Measurements from ENCODE around the gene TAB2. TPM values are rescaled to one million over a fixed set of nuclear protein-coding genes. Genes with fewer than 3 reads are reported as not detected.

The TAB2 gene
- total RNA-seq, 1 experiment from 2014 or later, result 56.7 TPM

DNA sequence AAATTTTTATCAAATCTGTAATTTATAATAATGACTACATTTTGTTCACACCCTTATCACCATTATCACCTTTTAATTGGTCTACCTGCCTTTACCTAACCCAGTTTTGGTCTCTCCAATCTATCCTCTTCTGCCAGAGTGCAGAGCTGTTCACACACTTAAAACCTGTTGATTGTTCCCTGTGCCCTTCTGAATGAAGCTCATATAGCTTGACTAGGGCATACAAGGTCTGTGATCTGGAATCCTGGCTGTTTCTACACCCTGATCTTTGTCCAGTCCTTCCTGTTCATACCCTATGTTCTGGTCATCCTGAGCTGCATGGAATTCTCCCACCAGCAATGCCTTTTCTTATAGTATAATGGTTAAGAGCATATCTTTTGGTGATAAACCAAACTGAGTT, 53.6 kb downstream of the TAB2 start:
- DNase-seq (ENCODE audit: low read depth, low spot score), result no peak
- Histone ChIP-seq H3K9ac (ENCODE audit: low read length) (no peak overlapping the region), H3K27ac (ENCODE audit: low read depth, low read length) (no peak overlapping the region), H3K79me2 (ENCODE audit: insufficient read depth, low read length) (peaks cover 44% of the 10 kb centered on the region), H3K9me2 (ENCODE audit: insufficient read depth) (no peaks in the 10 kb centered on the region), H3K4me1 (ENCODE audit: control insufficient read depth in 1 of 2, insufficient read depth in 2 of 2, low read length in 2 of 2) (no peaks in the 10 kb centered on the region), H3K4me2 (ENCODE audit: low read length) (no peak overlapping the region), H3K36me3 (ENCODE audit: control insufficient read depth in 1 of 2, insufficient read depth in 2 of 2, low read length in 2 of 2) (no peaks in the 10 kb centered on the region), H3K4me3 (replicated peaks in 1 of 2; ENCODE audit: low read depth in 1 of 2, low read length in 2 of 2) (no peak overlapping the region), H3K9me3 (ENCODE audit: control insufficient read depth in 1 of 2, insufficient read depth in 1 of 2, low read depth in 1 of 2, low read length in 2 of 2) (no peaks in the 10 kb centered on the region), H2AFZ (ENCODE audit: low read depth, low read length, poor library complexity, severe bottlenecking) (no peak overlapping the region), H4K20me1 (ENCODE audit: insufficient read depth) (peaks cover 4% of the 10 kb centered on the region; the same call in 1 of the 2 replicates), H3K27me3 (ENCODE audit: insufficient read depth, low read length) (no peaks in the 10 kb centered on the region)
- POLR2A ChIA-PET, result no interaction called here
- RAD21 ChIA-PET (ENCODE audit: low non-redundant PET in 1 of 2, low total read pairs in 2 of 2, uncharacterized antibody in 2 of 2, unreplicated experiment in 2 of 2), result interaction anchor here in 1 of 2 experiments (0.6 kb wide), 1 partner anchor 36 kb away, joined by 4 read pairs; no protein-coding TSS in a partner anchor
- CTCF ChIA-PET, result no interaction called here
- intact Hi-C loops (cut with micrococcal nuclease), result no loop called here
- no peak for TF ChIP-seq ELF1 (IDR thresholded peaks at IDR 0.05; ENCODE audit: borderline replicate concordance, low read depth)
- BruUV-seq (replicated peaks), result no TSS peak
- ATAC-seq, result no peak

DNA sequence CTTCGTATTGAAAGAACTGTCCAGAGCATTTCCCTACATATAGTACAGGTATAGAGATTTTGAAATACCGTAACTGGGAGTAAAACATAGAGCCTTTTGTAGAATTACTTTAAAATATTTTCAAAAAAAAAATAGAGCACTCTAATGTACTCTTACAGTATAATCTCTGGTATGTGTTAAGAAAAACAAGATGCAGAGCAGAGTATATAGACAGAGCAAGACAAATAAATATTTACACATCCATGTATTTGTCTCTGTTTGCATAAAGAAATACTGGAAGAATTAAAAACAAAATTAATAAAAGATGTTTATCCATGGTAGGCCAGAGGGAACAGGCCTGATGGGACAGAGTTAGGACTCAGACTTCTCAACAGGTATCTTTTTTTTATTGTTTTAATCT, 54.5 kb downstream of the TAB2 start:
- H3K9me2 ChIP-seq (ENCODE audit: insufficient read depth), result no peaks in the 10 kb centered on the region
- DNase-seq (ENCODE audit: low read depth, low spot score) (no peak), ATAC-seq (no peak)
- BruUV-seq (replicated peaks), result no TSS peak
- no peaks in the 10 kb centered on the region for H3K9me3 ChIP-seq (ENCODE audit: control insufficient read depth in 1 of 2, insufficient read depth in 1 of 2, low read depth in 1 of 2, low read length in 2 of 2)
- H3K4me1 ChIP-seq (ENCODE audit: control insufficient read depth in 1 of 2, insufficient read depth in 2 of 2, low read length in 2 of 2), result no peaks in the 10 kb centered on the region
- POLR2A ChIA-PET, result no interaction called here
- H3K4me2 ChIP-seq (ENCODE audit: low read length), result no peak overlapping the region
- RAD21 ChIA-PET (ENCODE audit: low non-redundant PET in 1 of 2, low total read pairs in 2 of 2, uncharacterized antibody in 2 of 2, unreplicated experiment in 2 of 2), result no interaction called here
- H4K20me1 ChIP-seq (ENCODE audit: insufficient read depth), result no peaks in the 10 kb centered on the region
- intact Hi-C loops (cut with micrococcal nuclease), result no loop called here
- no peaks in the 10 kb centered on the region for H3K36me3 ChIP-seq (ENCODE audit: control insufficient read depth in 1 of 2, insufficient read depth in 2 of 2, low read length in 2 of 2)
- H3K79me2 ChIP-seq (ENCODE audit: insufficient read depth, low read length), result peaks cover 40% of the 10 kb centered on the region
- CTCF ChIA-PET, result no interaction called here
- H3K27ac ChIP-seq (ENCODE audit: low read depth, low read length), result no peak overlapping the region
- no peak overlapping the region for H3K9ac ChIP-seq (ENCODE audit: low read length)
- TF ChIP-seq, protein P1, sequence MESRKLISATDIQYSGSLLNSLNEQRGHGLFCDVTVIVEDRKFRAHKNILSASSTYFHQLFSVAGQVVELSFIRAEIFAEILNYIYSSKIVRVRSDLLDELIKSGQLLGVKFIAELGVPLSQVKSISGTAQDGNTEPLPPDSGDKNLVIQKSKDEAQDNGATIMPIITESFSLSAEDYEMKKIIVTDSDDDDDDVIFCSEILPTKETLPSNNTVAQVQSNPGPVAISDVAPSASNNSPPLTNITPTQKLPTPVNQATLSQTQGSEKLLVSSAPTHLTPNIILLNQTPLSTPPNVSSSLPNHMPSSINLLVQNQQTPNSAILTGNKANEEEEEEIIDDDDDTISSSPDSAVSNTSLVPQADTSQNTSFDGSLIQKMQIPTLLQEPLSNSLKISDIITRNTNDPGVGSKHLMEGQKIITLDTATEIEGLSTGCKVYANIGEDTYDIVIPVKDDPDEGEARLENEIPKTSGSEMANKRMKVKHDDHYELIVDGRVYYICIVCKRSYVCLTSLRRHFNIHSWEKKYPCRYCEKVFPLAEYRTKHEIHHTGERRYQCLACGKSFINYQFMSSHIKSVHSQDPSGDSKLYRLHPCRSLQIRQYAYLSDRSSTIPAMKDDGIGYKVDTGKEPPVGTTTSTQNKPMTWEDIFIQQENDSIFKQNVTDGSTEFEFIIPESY (IDR thresholded peaks at IDR 0.05; ENCODE audit: extremely low read depth, insufficient replicate concordance, low read length), result no peak
- TF ChIP-seq, protein P2, sequence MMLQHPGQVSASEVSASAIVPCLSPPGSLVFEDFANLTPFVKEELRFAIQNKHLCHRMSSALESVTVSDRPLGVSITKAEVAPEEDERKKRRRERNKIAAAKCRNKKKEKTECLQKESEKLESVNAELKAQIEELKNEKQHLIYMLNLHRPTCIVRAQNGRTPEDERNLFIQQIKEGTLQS (IDR thresholded peaks at IDR 0.05), result no peak
- TF ChIP-seq ZNF274 (IDR thresholded peaks at IDR 0.05; ENCODE audit: low read depth, low read length) (no peak), SP1 (IDR thresholded peaks at IDR 0.05; ENCODE audit: low read depth) (no peak), POLR2A (IDR thresholded peaks at IDR 0.05; ENCODE audit: borderline replicate concordance, extremely low read depth, insufficient read depth, insufficient read length) (no peak), TCF7L2 (IDR thresholded peaks at IDR 0.05; ENCODE audit: borderline replicate concordance, extremely low read depth, insufficient read depth, insufficient read length) (no peak), EZH2 (IDR thresholded peaks at IDR 0.05) (no peak), CEBPB (IDR thresholded peaks at IDR 0.05; ENCODE audit: low read depth) (no peak), SRF (IDR thresholded peaks at IDR 0.05; ENCODE audit: low read depth) (no peak), SIN3A (IDR thresholded peaks at IDR 0.05; ENCODE audit: low read depth) (no peak), EZH2phosphoT487 (IDR thresholded peaks at IDR 0.05; ENCODE audit: borderline replicate concordance) (no peak), RAD21 (IDR thresholded peaks at IDR 0.05; ENCODE audit: low read depth) (no peak), JUND (IDR thresholded peaks at IDR 0.05) (no peak), ZFX (IDR thresholded peaks at IDR 0.05) (no peak), FOSL1 (IDR thresholded peaks at IDR 0.05; ENCODE audit: low read depth) (no peak), CBX3 (IDR thresholded peaks at IDR 0.05; ENCODE audit: low read depth) (no peak), EGR1 (IDR thresholded peaks at IDR 0.05; ENCODE audit: low read depth) (no peak)
- TF ChIP-seq, protein P3, sequence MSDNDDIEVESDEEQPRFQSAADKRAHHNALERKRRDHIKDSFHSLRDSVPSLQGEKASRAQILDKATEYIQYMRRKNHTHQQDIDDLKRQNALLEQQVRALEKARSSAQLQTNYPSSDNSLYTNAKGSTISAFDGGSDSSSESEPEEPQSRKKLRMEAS (IDR thresholded peaks at IDR 0.05), result no peak
- no peak overlapping the region for H2AFZ ChIP-seq (ENCODE audit: low read depth, low read length, poor library complexity, severe bottlenecking)
- no peaks in the 10 kb centered on the region for H3K27me3 ChIP-seq (ENCODE audit: insufficient read depth, low read length)
- H3K4me3 ChIP-seq (replicated peaks in 1 of 2; ENCODE audit: low read depth in 1 of 2, low read length in 2 of 2), result no peak overlapping the region

All from HCT116 (cell line).